Tibial nerve (tissue), 4 donors: ENCODE data around the gene ARHGEF5.

Source experiments
- CTCF ChIP-seq, 5 experiments: fragments of 200-600 bp in 3 of 5; fragments of 450-650 bp in 2 of 5; sonication (generic) in 3 of 5; IDR thresholded peaks; one replicate each; pipeline ENCODE4 v1.5.1; 2016 to 2019; ENCODE audit warnings: antibody characterized with exemption in 5 of 5, mild to moderate bottlenecking in 3 of 5, moderate library complexity in 2 of 5
- EP300 ChIP-seq, 2 donors: sonication (generic); formaldehyde crosslinking; IDR thresholded peaks; one replicate each; pipeline ENCODE4 v1.6.1; 2017; ENCODE audit warnings: antibody characterized with exemption in 2 of 2, mild to moderate bottlenecking in 1 of 2
- POLR2A ChIP-seq, 2 donors: fragments of 450-650 bp; IDR thresholded peaks; one replicate each; pipeline ENCODE4 v1.6.1; 2017; ENCODE audit warnings: antibody characterized with exemption in 2 of 2, mild to moderate bottlenecking in 2 of 2, moderate library complexity in 2 of 2

- TF ChIP-seq POLR2A (IDR thresholded peaks at IDR 0.05): no peak
- TF ChIP-seq CTCF (IDR thresholded peaks at IDR 0.05): no peak
- no peak for TF ChIP-seq EP300 (IDR thresholded peaks at IDR 0.05)
Measured at GRCh38 chr7:144390481-144390880, 35.3 kb downstream of the ARHGEF5 start.
